HepG2 (cell line): ENCODE results near the gene ACSL6. TPM values are rescaled to one million over a fixed set of nuclear protein-coding genes. Genes with fewer than 3 reads are reported as not detected.
A peak's percentile ranks its signal among the peaks of the same experiment; 100 is the strongest.

ENCODE experiments used
- CHCHD3 ChIP-seq: sonication (generic); formaldehyde crosslinking; IDR thresholded peaks from 2 replicates; pipeline ENCODE4 v1.8.0; 2022; ENCODE audit warnings: mild to moderate bottlenecking, missing genetic modification reagents, moderate library complexity
- FOXP4 ChIP-seq: sonication (generic); formaldehyde crosslinking; IDR thresholded peaks from 2 replicates; pipeline ENCODE4 v1.4.0; 2020; ENCODE audit warnings: missing genetic modification reagents
- GABPA ChIP-seq, 2 experiments: IDR thresholded peaks; 2 replicates each; pipeline ENCODE4 v1.6.1; 2011 to 2016; ENCODE audit warnings: low read depth in 2 of 2, low read length in 1 of 2, missing biosample characterization in 1 of 2, missing genetic modification characterization in 1 of 2
- GZF1 ChIP-seq: sonication (generic); formaldehyde crosslinking; IDR thresholded peaks from 2 replicates; pipeline ENCODE4 v1.5.1; 2020; ENCODE audit warnings: mild to moderate bottlenecking, missing genetic modification reagents
- MAFG ChIP-seq: sonication (generic); formaldehyde crosslinking; IDR thresholded peaks from 2 replicates; pipeline ENCODE4 v1.5.1; 2020; ENCODE audit warnings: mild to moderate bottlenecking, missing genetic modification reagents
- MTF2 ChIP-seq: sonication (generic); formaldehyde crosslinking; IDR thresholded peaks from 2 replicates; pipeline ENCODE4 v1.5.0; 2020; ENCODE audit warnings: missing genetic modification reagents, borderline replicate concordance
- NFAT5 ChIP-seq: sonication (generic); formaldehyde crosslinking; IDR thresholded peaks from 2 replicates; pipeline ENCODE4 v1.4.0; 2020; ENCODE audit warnings: missing genetic modification reagents
- NR2F2 ChIP-seq: IDR thresholded peaks from 2 replicates; pipeline ENCODE4 v1.6.1; 2012; ENCODE audit warnings: low read depth, inconsistent platforms, borderline replicate concordance
- SAFB2 ChIP-seq: sonication (generic); formaldehyde crosslinking; IDR thresholded peaks from 2 replicates; pipeline ENCODE4 v1.5.1; 2020; ENCODE audit warnings: missing genetic modification reagents, low read depth, mild to moderate bottlenecking, borderline replicate concordance
- SP1 ChIP-seq, 2 experiments: fragments of 450-650 bp in 1 of 2; sonication (generic) in 1 of 2; formaldehyde crosslinking in 1 of 2; IDR thresholded peaks; 2 replicates each; pipeline versions ENCODE4 v1.4.0 to v1.6.1; 2016 to 2020; ENCODE audit warnings: missing genetic modification reagents in 1 of 2
- SRY ChIP-seq: sonication (generic); formaldehyde crosslinking; IDR thresholded peaks from 2 replicates; pipeline ENCODE4 v1.8.0; 2022; ENCODE audit warnings: mild to moderate bottlenecking, missing genetic modification reagents
- TRIM22 ChIP-seq: fragments of 450-650 bp; IDR thresholded peaks from 2 replicates; pipeline ENCODE4 v1.6.1; 2017
- YY1 ChIP-seq: IDR thresholded peaks from 2 replicates; pipeline ENCODE4 v1.6.1; 2011; ENCODE audit warnings: low read length, low read depth, moderate library complexity, mild to moderate bottlenecking; ENCODE audit not compliant: insufficient read depth, insufficient replicate concordance
- ZBTB44 ChIP-seq: sonication (generic); formaldehyde crosslinking; IDR thresholded peaks from 2 replicates; pipeline ENCODE4 v1.4.0; 2020; ENCODE audit warnings: missing genetic modification reagents
- ZNF20 ChIP-seq: sonication (generic); formaldehyde crosslinking; IDR thresholded peaks from 2 replicates; pipeline ENCODE4 v1.4.0; 2020; ENCODE audit warnings: mild to moderate bottlenecking, moderate library complexity, missing genetic modification reagents
- ZNF235 ChIP-seq: sonication (generic); formaldehyde crosslinking; IDR thresholded peaks from 2 replicates; pipeline ENCODE4 v1.8.1; 2023; ENCODE audit warnings: mild to moderate bottlenecking, missing genetic modification reagents, borderline replicate concordance
- ZNF746 ChIP-seq: sonication (generic); formaldehyde crosslinking; IDR thresholded peaks from 2 replicates; pipeline ENCODE4 v1.8.0; 2022; ENCODE audit warnings: mild to moderate bottlenecking, missing genetic modification reagents
- ZSCAN22 ChIP-seq: sonication (generic); formaldehyde crosslinking; IDR thresholded peaks from 2 replicates; pipeline ENCODE4 v1.4.0; 2020; ENCODE audit warnings: mild to moderate bottlenecking, missing genetic modification reagents
- polyA plus RNA-seq, 8 experiments: library from polyadenylated mRNA; depleted of rRNA in 3 of 8; stranded (reverse) in 7 of 8; unstranded in 1 of 8; fragments of >200 nt; fragmentation: Illumina TruSeq in 4 of 8; extraction: Trizol in 4 of 8; gene quantifications; 2 replicates each; pipeline versions ENCODE4 v1.2.1 to v1.2.3, GENCODE V29; 2011 to 2016; ENCODE audit warnings: low read depth in 4 of 8, missing spikeins in 1 of 8, mixed read lengths in 1 of 8; ENCODE audit not compliant: insufficient read depth in 1 of 8
- total RNA-seq, 5 experiments: library from RNA; depleted of rRNA; stranded (reverse); fragments of >200 nt; fragmentation: Illumina TruSeq; extraction: Trizol; gene quantifications; 2 replicates each; pipeline ENCODE4 v1.2.3, GENCODE V29; 2016; ENCODE audit warnings: low read depth in 1 of 5

ACSL6 gene
- total and polyA plus RNA-seq, 2 of the 13 experiments (the other 11 are each of a cell fraction or from before 2014, with no cell fraction given), result 3.7 to 3.8 TPM

- peak; percentile 92 for TF ChIP-seq NFAT5
- TF ChIP-seq MTF2, result no peak
- TF ChIP-seq ZNF746 (CRISPR knock-in tag), result 0 out of 2 replicates have a peak, but pooled peaks have one; percentile 46
- TF ChIP-seq CHCHD3, result no peak
- TF ChIP-seq ZBTB44 (CRISPR knock-in tag), result peak; percentile 90; the same call in 1 of the 2 replicates
- TF ChIP-seq GZF1 (CRISPR knock-in tag), result no peak
- TF ChIP-seq NR2F2, result no peak
- TF ChIP-seq ZNF20 (CRISPR knock-in tag), result no peak
- TF ChIP-seq ZSCAN22 (CRISPR knock-in tag), result no peak
- no peak for TF ChIP-seq SAFB2 (CRISPR knock-in tag)
- no peak for TF ChIP-seq GABPA (IDR thresholded peaks at IDR 0.05; ENCODE audit: low read depth, low read length)
- no peak for TF ChIP-seq GABPA (CRISPR knock-in tag; IDR thresholded peaks at IDR 0.05; ENCODE audit: low read depth)
- no peak for TF ChIP-seq SP1 (IDR thresholded peaks at IDR 0.05)
- no peak for TF ChIP-seq SP1 (CRISPR knock-in tag; IDR thresholded peaks at IDR 0.05)
- peak; percentile 87; the same call in 1 of the 2 replicates for TF ChIP-seq SRY (CRISPR knock-in tag)
- no peak for TF ChIP-seq ZNF235 (CRISPR knock-in tag)
- no peak for TF ChIP-seq TRIM22
- TF ChIP-seq FOXP4, result no peak
- TF ChIP-seq YY1, result no peak
- TF ChIP-seq MAFG (CRISPR knock-in tag), result no peak
Observed at GRCh38 chr5:132012371-132013005, 1.0 kb upstream of the ACSL6 start (continued).
